OCI-LY3 (cell line): Measurements from ENCODE around the gene TTC13.

Experiments
- H2AFZ ChIP-seq: fragments of 200-600, 300-600 bp; shearing (Covaris generic); 2 replicates; pipeline ENCODE4 v1.6.0; 2014; ENCODE audit warnings: antibody characterized with exemption, low read depth, low read length
- H3K27ac ChIP-seq: fragments of 200-600, 300-600 bp; sonication (generic); 2 replicates; pipeline ENCODE4 v1.5.1; 2014; ENCODE audit warnings: mild to moderate bottlenecking, low read length, moderate library complexity, mixed read lengths
- H3K27me3 ChIP-seq: fragments of 200-600, 300-600 bp; sonication (generic); 2 replicates; pipeline ENCODE4 v1.6.1; 2014; ENCODE audit warnings: low read depth, low read length, mixed read lengths
- H3K36me3 ChIP-seq: fragments of 200-600, 300-600 bp; sonication (generic); replicated peaks from 2 replicates; pipeline ENCODE3; 2014; ENCODE audit warnings: low read depth, low read length, mixed read lengths
- H3K4me1 ChIP-seq: fragments of 300-600, 200-600 bp; sonication (generic); 2 replicates; pipeline ENCODE4 v1.6.1; 2014; ENCODE audit warnings: low read length, mixed read lengths
- H3K4me2 ChIP-seq: fragments of 200-600, 300-600 bp; sonication (generic); 2 replicates; pipeline ENCODE4 v1.6.1; 2014; ENCODE audit warnings: low read length, mixed read lengths
- H3K4me3 ChIP-seq: fragments of 300-600, 200-600 bp; sonication (generic); 2 replicates; pipeline ENCODE4 v1.5.1; 2014; ENCODE audit warnings: antibody characterized with exemption, mild to moderate bottlenecking, low read length, moderate library complexity
- H3K79me2 ChIP-seq: fragments of 300-600, 200-600 bp; shearing (Covaris generic); 2 replicates; pipeline ENCODE4 v1.6.1; 2014; ENCODE audit warnings: mild to moderate bottlenecking, low read length, mixed read lengths
- H3K9ac ChIP-seq: fragments of 300-600, 200-600 bp; shearing (Covaris generic); 2 replicates; pipeline ENCODE4 v1.6.0; 2014; ENCODE audit warnings: mild to moderate bottlenecking, low read length, moderate library complexity
- H3K9me3 ChIP-seq: fragments of 200-600, 300-600 bp; shearing (Covaris generic); 2 replicates; pipeline ENCODE4 v1.6.1; 2014; ENCODE audit warnings: low read length, mixed read lengths; ENCODE audit not compliant: insufficient read depth
- H4K20me1 ChIP-seq: fragments of 200-600, 300-600 bp; sonication (generic); 2 replicates; pipeline ENCODE4 v1.6.1; 2016; ENCODE audit warnings: low read length, mixed read lengths; ENCODE audit not compliant: insufficient read depth
- CTCF ChIP-seq: fragments of 200-600, 300-600 bp; sonication (generic); IDR thresholded peaks from 2 replicates; pipeline ENCODE4 v1.5.1; 2014; ENCODE audit warnings: antibody characterized with exemption, low read length, low read depth
- EZH2phosphoT487 ChIP-seq: fragments of 200-600 bp; shearing (Covaris generic); IDR thresholded peaks from 2 replicates; pipeline ENCODE4 v1.6.1; 2018; ENCODE audit warnings: antibody characterized with exemption, mixed run types, low read depth

The TTC13 gene

GRCh38 chr1:230877924-230878590 lies 100.6 kb downstream of the TTC13 start:
- H4K20me1 ChIP-seq = no peaks in the 10 kb centered on the region
- TF ChIP-seq CTCF (no peak), EZH2phosphoT487 (no peak)
- no peak overlapping the region for H3K27ac ChIP-seq
- no peak overlapping the region for H3K4me2 ChIP-seq
- H3K4me3 ChIP-seq = no peak overlapping the region
- H3K36me3 ChIP-seq = no peaks in the 10 kb centered on the region
- peaks cover 40% of the 10 kb centered on the region for H3K27me3 ChIP-seq
- H3K79me2 ChIP-seq = no peaks in the 10 kb centered on the region
- no peaks in the 10 kb centered on the region for H3K4me1 ChIP-seq
- H3K9ac ChIP-seq = no peak overlapping the region
- no peaks in the 10 kb centered on the region for H3K9me3 ChIP-seq
- no peak overlapping the region for H2AFZ ChIP-seq

GRCh38 chr1:230877146-230877923 lies 101.3 kb downstream of the TTC13 start:
- no peak overlapping the region for H3K4me2 ChIP-seq
- no peaks in the 10 kb centered on the region for H3K9me3 ChIP-seq
- H3K36me3 ChIP-seq = no peaks in the 10 kb centered on the region
- no peaks in the 10 kb centered on the region for H3K79me2 ChIP-seq
- TF ChIP-seq EZH2phosphoT487 (no peak), CTCF (no peak)
- H2AFZ ChIP-seq = no peak overlapping the region
- H3K4me1 ChIP-seq = no peaks in the 10 kb centered on the region
- H4K20me1 ChIP-seq = no peaks in the 10 kb centered on the region
- H3K4me3 ChIP-seq = no peak overlapping the region
- H3K27ac ChIP-seq = no peak overlapping the region
- H3K27me3 ChIP-seq = peaks cover 41% of the 10 kb centered on the region
- H3K9ac ChIP-seq = no peak overlapping the region

GRCh38 chr1:230876660-230877059 lies 102.0 kb downstream of the TTC13 start:
- Histone ChIP-seq H3K79me2 (no peaks in the 10 kb centered on the region), H2AFZ (no peak overlapping the region), H4K20me1 (no peaks in the 10 kb centered on the region), H3K27me3 (peaks cover 41% of the 10 kb centered on the region), H3K9ac (no peak overlapping the region), H3K4me3 (no peak overlapping the region), H3K4me2 (no peak overlapping the region), H3K36me3 (no peaks in the 10 kb centered on the region), H3K27ac (no peak overlapping the region), H3K4me1 (no peaks in the 10 kb centered on the region), H3K9me3 (no peaks in the 10 kb centered on the region)
- no peak for TF ChIP-seq EZH2phosphoT487
- TF ChIP-seq CTCF = no peak

- Histone ChIP-seq H3K79me2 (no peaks in the 10 kb centered on the region), H3K9me3 (no peaks in the 10 kb centered on the region), H3K9ac (no peak overlapping the region), H3K36me3 (no peaks in the 10 kb centered on the region), H4K20me1 (no peaks in the 10 kb centered on the region), H3K27me3 (peaks cover 30% of the 10 kb centered on the region), H2AFZ (no peak overlapping the region), H3K27ac (no peak overlapping the region), H3K4me3 (no peak overlapping the region), H3K4me1 (no peaks in the 10 kb centered on the region), H3K4me2 (no peak overlapping the region)
- TF ChIP-seq EZH2phosphoT487 (no peak), CTCF (no peak)
Observed at GRCh38 chr1:230875370-230875769, 103.3 kb downstream of the TTC13 start.
